UCSD-AML1 (cell line): ENCODE results near the gene CLEC3A.
"Not testable (repeated sequence)": the region's sequence is repeated elsewhere in the genome, so short reads cannot be mapped to it uniquely, and the experiment has no call there.

Experiments used
- DNase-seq: peaks from one replicate; lab custom pipeline; 2025; ENCODE audit not compliant: unreplicated experiment; lab: John Stamatoyannopoulos, UW

Gene CLEC3A

DNA sequence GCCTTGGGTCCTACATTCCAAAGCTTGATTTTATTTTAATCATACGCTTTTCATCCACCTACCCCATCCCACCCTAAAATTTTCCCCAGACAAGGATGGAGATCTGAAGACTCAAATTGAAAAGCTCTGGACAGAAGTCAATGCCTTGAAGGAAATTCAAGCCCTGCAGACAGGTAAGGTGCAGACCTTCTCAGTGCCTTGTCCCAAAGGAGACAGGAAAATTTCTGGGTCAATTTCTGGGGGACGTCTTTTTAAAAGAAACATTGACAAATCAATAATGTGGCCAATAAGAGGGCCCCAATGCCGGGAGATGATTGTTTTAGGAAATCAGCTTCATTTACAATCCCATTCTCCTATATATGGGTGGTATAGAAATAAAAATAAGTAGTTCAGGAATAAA is 5.7 kb downstream of the CLEC3A start:
- DNase-seq = no peak

DNA sequence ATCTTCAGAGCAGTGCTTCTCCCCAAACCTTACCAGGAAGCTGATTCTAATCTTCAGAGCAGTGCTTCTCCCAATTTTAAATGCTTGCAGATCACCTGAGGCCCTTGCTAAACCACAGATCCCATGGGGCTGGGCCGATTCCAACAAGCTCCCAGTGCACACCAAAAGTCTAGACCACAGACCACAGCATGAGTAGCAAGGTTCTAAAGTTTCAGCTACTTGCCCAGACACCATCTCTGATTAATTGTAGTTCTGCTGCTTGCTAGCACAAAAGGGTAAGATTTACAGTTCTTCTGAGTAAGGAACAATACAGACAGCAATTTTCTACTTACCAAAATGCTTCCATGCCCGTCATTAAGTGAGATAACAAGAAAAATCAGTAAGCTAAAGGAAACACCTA is 12.2 kb downstream of the CLEC3A start:
- DNase-seq = no peak

- no peak for DNase-seq
Observed at GRCh38 chr16:78035012-78035411, 12.7 kb downstream of the CLEC3A start.

DNA sequence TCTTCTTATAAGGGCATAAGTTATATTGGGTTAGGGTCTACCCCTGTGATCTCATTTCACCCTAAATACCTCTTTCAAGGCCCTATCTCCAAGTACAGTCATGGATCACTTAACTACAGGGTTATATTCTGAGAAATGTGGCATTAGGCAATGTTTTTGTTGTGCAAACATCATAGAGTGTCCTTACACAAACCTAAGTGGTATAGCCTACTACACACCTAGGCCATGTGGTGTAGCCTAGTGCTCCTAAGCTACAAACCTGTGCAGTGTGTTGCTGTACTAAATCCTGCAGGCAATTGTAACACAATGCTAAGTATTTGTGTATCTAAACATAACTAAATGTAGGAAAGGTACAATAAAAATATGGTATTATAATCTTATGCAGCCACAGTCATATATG is 18.0 kb downstream of the CLEC3A start:
- DNase-seq = no peak

GRCh38 chr16:78045865-78046581 is 23.7 kb downstream of the CLEC3A start:
- peak; percentile 34 for DNase-seq

DNA sequence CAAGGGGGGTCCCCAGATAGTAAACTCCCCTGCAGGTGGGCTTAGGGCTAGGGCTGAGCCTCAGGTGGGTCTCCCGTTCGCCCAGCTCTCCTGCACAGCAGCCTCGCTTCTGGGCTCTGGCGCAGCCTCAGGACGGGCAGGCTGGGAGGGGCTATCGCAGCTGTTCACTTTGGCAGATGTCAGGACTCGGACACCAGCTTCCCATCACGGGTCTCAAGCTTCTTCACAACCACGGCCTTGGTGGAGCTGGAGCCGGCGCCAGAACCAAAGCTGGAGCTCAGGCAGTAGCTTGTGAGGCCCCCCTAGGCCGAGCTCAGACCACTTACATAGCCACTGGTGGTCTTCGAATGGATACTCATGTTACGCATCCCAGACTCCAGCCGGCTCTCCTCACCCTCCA is 26.0 kb downstream of the CLEC3A start:
- DNase-seq = no peak

- no peak for DNase-seq
Observed at GRCh38 chr16:78050734-78051400, 28.5 kb downstream of the CLEC3A start.

DNA sequence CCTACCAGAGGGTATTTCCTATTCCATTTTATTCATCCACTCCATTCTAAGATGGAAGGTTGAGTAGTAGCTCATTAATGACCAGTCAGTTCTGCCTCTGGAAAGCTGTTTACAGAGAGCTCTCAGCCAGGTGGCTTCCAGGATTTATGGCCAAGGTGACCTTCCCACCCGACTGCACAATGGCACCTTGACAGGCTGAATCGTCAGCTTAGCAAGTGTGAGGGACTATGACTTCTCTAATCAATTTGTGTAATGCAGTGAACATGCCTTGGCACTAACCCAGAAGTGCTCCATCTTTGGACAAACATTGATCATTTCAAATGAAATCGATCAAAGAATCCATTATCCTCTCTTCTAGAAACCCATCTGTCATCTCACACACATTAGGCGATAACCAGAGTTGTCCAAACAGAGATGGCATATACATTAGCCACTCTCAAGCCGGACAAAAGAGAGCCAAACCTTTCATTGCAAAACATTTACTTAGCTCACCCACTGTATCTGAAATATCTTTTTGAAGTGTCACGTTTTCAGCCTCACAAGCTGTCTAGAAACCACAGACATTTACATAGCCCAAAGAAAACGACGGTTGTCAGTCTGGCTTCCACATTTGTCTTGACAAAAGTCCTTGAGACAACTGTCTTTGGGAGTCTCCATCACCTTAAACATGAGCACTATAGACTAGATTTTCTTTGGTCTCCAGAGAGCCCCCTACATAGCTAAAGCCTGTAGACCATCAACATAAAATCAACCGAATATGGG is 35.6 kb downstream of the CLEC3A start:
- no peak for DNase-seq

DNA sequence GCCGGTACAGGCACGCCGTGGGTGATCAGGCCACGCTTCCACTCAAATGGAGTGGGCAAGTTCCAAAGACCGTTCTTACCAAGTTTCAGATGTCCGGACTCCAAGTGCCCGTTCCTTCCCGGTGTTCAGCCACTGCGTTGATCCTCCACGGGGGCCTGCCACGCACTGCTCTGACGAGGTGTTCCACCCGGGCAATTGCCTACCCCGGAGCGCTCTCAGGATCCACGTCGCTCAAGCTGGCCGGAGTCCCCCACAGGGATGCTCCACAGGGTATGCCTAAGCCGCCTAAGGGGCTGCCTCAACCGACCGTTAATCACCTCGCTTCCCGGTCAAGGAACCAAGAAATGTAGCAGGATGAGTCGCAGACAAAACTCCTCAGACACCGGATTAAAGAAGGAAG is 37.5 kb downstream of the CLEC3A start:
- not testable (repeated sequence) for DNase-seq

GRCh38 chr16:78060295-78060694 is 37.9 kb downstream of the CLEC3A start:
- no peak for DNase-seq

DNA sequence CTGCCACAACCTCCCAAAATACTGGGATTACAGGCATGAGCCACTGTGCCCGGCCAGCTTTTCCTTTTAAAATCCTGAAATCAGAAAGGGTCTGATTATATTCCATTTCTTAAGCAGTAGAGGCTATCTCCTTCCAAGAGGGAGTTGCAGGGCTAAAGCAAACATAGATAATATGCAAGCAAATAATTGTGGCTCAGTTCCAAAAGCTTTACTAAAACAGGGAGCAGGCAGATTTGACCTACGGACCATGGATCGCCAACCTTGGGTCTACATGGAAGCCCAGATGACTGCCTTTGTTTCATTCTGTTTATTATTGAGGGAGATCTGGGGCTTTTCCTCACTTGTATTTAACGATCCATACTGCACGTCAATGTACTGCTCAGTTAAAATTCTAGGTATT is 38.5 kb downstream of the CLEC3A start:
- DNase-seq = no peak

DNA sequence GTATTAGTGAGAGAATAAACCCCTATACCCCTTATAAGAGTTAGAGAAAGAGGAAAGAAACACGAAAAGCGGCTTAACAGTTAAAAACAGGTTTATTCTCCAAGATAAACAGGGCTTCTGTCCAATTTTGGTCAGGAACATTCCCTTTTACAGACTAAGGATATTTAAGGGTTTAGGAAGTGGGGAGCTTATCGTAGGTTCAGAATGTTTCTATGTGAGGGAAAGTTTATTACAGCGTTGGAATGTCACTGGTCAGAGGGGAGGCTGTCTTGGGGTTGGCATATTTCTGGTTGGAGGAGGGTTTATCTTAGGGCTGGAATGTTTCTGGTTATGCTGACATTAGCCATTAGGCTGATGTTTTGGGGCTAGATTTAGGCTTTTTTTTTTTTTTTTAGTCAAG is 43.0 kb downstream of the CLEC3A start:
- DNase-seq = no peak

DNA sequence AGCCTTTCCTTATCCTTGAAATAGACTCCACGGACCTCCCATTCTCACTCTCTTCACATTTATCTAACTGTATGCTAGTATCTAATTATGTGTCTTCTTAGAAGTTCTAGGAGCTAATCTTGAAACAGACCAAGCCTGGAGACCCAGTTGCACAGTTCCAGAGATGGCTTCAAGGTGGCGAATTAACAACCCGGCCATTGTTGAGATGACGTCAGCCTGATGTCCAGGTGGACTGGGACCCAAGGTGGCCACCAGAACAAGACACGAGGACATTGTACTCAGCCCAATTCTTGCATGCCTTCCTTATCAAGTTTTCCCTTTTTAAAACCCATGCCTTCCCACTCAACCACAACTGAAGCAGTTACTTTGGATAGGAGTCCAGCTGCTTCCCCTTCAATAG is 47.6 kb downstream of the CLEC3A start:
- DNase-seq = no peak

DNA sequence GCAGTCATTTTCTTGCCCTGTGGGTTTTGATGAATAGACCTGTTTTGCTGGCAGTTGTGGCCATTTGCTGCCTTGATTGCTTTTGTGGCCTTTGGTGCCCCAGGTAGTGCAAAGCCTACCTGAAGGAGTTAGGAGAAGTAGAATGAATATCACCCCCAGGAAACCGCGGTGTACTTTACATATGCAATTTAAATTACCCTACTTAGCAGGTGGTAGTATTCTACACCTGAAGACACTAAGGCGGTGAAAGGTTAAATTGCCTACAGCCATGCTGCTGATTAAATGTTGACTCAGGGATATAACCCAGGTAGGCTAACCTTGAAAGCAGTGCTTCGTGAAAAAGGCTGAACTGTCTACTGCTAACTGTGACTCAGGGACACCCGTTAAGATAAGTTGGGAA is 49.9 kb downstream of the CLEC3A start:
- no peak for DNase-seq

DNA sequence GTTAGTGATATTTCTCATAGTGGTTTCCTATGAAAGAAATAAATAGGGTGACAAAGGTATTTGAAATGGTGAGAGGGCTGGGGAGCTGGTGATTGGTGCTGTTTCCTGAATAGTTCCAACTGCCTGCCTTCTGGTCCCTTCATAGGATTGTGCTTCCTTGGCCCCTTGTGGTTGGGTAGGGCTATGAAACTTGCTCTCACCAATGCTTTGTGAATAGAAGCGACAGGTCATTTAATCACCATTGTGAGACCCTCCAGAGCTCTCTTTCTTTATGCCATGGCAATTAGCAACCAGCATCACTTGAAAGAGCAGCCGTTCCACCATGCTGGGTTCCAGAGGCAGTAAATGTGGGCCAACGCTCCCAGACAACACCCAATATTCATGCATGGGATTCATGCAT is 53.5 kb downstream of the CLEC3A start:
- DNase-seq = no peak

DNA sequence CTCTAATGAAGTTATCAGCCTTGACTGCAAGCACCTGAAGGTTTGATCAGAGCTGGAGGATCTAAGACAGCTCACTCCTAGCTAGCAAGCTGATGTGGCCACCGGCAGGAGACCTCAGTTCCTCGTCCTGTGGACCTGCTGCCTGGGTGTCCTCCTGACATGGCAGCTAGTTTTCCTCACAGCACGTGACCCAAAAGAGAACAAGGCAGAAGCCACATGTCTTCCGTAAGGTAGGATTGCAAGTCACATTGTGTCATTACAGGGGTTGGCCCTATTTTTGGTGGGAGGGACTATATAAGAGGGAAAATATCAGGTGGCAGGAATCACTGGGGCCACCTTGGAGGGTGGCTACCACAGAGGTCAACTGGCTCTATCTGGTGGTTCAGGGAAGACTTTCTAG is 59.0 kb downstream of the CLEC3A start:
- DNase-seq = no peak
